Stimulated activated CD4-positive, alpha-beta T cell treated with anti-CD3 and anti-CD28 coated beads, Interleukin-4, amount 100 ng/mL, for 48 hours (primary cell): ENCODE results near the gene C10orf143.
"Not testable (repeated sequence)": the region's sequence is repeated elsewhere in the genome, so short reads cannot be mapped to it uniquely, and the experiment has no call there.

ENCODE experiments used
- DNase-seq, 2 donors: peaks; one replicate each; pipeline ENCODE4 v3.0.0-alpha.2; 2020; ENCODE audit warnings: low read depth in 2 of 2

C10orf143 gene

GRCh38 chr10:130110246-130111112, at the start of gene C10orf143:
Gene C10orf143 (minus strand): TSS chr10:130110830. CDS start chr10:130110772, 58 bp downstream.
- peak; percentile 94 to 98 for DNase-seq

- DNase-seq = no peak
Measured at GRCh38 chr10:130159192-130159794, 48.7 kb upstream of the C10orf143 start.

- DNase-seq = no peak
Measured at GRCh38 chr10:130146042-130146441, 35.4 kb upstream of the C10orf143 start.

GRCh38 chr10:130141878-130142277, 31.2 kb upstream of the C10orf143 start:
- no peak for DNase-seq

GRCh38 chr10:130141460-130141859, 30.8 kb upstream of the C10orf143 start:
- no peak for DNase-seq

GRCh38 chr10:130141038-130141437, 30.4 kb upstream of the C10orf143 start:
- DNase-seq = no peak

- DNase-seq = no peak
Measured at GRCh38 chr10:130140425-130140824, 29.8 kb upstream of the C10orf143 start.

GRCh38 chr10:130138479-130138866, 27.8 kb upstream of the C10orf143 start:
- DNase-seq = peak in 1 of 2 donors; percentile 15

- no peak for DNase-seq
Measured at GRCh38 chr10:130137659-130138478, 27.2 kb upstream of the C10orf143 start.

- no peak for DNase-seq
Measured at GRCh38 chr10:130137090-130137448, 26.4 kb upstream of the C10orf143 start.

GRCh38 chr10:130136226-130137089, 25.8 kb upstream of the C10orf143 start, which contains the start of gene GLRX3:
Gene GLRX3 (plus strand): TSS chr10:130136391. CDS start chr10:130136421, 30 bp downstream.
- DNase-seq = peak; percentile 87 to 90

GRCh38 chr10:130135676-130136225, 25.1 kb upstream of the C10orf143 start:
- DNase-seq = no peak

GRCh38 chr10:130128922-130129321, 18.3 kb upstream of the C10orf143 start:
- DNase-seq = no peak

- DNase-seq = no peak
Measured at GRCh38 chr10:130128062-130128781, 17.6 kb upstream of the C10orf143 start.

- peak in 1 of 2 donors; percentile 42 for DNase-seq
Measured at GRCh38 chr10:130127364-130128061, 16.9 kb upstream of the C10orf143 start.

GRCh38 chr10:130121486-130122079, 11.0 kb upstream of the C10orf143 start:
- DNase-seq = no peak

- not testable (repeated sequence) for DNase-seq
Measured at GRCh38 chr10:130117535-130117934, 6.9 kb upstream of the C10orf143 start.

- not testable (repeated sequence) for DNase-seq
Measured at GRCh38 chr10:130116942-130117341, 6.3 kb upstream of the C10orf143 start.

- DNase-seq = no peak
Measured at GRCh38 chr10:130112821-130113220, 2.2 kb upstream of the C10orf143 start.
